Central memory CD4-positive, alpha-beta T cell (primary cell): ENCODE results near the gene LGALS7.
"Not testable (repeated sequence)": the region's sequence is repeated elsewhere in the genome, so short reads cannot be mapped to it uniquely, and the experiment has no call there.

Experiments used
- DNase-seq: peaks from one replicate; pipeline ENCODE4 v3.0.0; 2022
- total RNA-seq, 3 experiments: gene quantifications; one replicate each; lab custom pipeline; 2026; lab: John Stamatoyannopoulos, UW

Gene LGALS7
- 0 reads per million in 3 experiments for total RNA-seq

DNA sequence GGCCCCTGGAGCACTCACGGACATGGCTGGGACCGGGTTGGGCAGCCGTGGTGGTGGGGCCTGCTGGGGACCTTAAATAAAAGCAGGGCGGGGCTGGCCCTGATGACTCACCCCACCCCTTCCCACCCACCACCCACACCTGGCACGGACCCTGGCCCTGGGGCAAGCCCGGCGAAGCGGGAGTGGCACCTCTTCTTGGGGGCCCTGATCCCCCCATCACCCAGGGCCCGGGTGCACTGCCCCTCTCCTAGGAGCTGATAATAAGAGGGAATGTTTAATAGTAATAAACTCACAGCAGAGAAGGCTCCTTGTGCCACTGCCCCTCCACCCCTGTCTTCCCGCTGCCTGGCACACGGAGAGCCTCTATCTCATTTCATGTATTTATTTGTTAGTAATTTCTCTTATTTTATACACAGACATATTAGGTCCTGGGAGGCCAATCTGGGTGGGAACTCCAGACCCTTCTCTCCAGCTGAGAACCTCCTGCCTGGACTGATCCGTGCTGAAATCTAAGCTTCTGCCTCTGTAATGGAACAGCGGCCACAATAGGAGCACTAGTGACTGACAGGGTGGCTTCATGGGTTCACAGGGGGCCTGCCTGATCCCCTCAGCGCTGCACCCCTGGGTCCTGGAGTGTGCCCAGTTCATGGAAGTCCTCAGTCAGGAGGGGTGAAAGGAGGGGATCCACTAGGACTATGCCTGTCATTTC, at the start of gene LGALS7:
Gene LGALS7, minus strand, starts transcription at position 49 of the 709 bp plus-strand sequence. Its CDS starts 25 bp downstream, at position 24.
- DNase-seq: no peak

DNA sequence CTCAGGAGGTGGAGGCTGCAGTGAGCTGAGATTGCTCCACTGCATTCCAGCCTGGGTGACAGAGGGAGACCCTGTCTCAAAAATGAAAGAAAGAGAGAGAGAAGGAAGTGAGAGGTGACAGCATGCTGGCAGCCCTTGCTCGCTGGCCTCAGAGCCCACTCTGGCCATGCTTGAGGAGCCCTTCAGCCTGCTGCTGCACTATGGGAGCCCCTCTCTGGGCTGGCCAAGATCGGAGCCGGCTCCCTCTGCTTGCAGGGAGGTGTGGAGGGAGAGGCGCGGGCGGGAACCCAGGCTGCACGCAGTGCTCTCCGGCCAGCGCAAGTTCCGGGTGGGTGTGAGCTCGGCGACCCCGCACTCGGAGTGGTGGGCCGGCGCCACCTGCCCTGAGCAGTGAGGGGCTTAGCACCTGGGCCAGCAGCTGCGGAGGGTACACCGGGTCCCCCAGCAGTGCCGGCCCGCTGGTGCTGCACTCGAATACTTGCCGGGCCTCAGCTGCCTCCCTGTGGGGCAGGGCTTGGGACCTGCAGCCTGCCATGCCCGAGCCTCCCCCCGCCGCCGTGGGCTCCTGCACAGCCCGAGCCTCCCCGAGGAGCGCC, 48.0 kb upstream of the LGALS7 start:
- DNase-seq: not testable (repeated sequence)

DNA sequence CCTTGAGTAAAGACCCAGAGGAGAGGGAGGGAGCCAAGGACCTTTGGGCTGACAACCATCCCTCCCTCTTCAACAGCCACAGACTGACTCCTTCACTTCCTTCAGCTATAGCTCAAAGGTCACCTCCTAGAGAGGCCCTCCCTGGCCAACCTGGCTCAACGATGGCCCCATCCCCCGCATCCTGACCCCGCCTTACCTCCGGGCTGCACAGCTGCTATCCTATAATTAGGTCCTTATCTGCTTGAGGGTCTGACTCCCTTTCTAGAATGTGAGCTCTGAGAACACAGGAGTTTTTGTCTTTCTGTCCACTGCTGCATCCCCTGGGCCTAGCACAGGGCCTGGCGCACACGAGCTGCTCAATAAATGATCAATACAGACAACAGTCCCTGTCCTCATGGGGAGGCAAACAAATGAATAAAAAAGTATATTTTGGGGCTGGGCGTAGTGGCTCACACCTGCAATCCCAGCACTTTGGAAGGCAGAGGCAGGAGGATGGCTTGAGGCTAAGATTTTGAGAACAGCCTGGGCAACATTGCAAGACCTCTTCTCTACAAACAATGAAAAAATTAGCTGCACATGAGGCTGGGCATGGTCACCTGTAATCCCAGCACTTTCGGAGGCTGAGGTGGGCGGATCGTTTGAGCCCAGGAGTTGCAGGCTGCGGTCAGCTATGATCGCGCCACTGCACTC, 46.1 kb upstream of the LGALS7 start:
- no peak for DNase-seq

- DNase-seq: no peak
Measured at GRCh38 chr19:38817081-38817480, 43.8 kb upstream of the LGALS7 start.

GRCh38 chr19:38816131-38816750, 42.9 kb upstream of the LGALS7 start:
- no peak for DNase-seq

DNA sequence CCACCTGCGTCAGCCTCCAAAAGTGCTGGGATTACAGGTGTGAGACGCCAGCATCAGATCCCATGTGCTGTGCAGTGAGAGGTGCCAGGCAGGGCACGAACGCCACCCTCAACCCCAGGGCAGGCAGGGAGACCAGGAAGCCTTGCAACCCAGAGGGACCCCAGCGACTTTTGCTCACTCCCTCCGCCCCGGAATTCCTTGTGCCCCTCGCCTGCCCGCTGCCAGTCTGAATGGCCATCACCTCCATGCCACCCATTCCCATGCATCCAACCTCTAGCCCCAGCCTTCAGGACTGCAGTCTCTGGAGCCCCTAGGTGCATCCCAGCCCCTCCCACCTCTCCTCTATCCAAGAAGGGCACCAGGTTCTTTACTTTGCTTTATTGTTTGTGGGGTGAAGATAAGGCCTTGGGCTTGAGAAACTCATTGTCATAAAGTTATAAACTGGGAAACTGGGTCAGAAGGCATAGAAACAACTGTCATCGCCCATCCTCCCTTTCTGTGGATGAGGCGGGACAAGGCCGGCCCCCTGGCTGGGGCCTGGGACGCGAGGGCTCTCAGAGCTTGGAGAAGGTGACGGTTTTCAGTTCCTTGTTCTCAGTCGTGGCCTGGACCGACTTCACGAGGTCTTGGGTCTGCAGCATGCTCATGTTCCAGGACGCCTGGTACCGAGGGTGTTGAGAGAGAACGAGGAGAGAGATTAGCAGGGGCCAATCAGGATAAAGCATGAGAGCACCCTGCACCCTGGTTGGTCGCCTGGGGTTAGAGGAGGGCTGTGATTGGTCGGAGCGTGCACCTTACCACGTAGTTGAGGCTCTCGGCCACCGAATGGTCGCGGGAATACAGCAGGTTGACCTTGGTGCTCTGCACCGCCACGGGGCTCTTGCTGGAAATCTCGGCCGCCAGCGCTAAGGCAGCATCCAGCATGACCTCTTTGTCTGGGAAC, 42.0 kb upstream of the LGALS7 start:
- no peak for DNase-seq

DNA sequence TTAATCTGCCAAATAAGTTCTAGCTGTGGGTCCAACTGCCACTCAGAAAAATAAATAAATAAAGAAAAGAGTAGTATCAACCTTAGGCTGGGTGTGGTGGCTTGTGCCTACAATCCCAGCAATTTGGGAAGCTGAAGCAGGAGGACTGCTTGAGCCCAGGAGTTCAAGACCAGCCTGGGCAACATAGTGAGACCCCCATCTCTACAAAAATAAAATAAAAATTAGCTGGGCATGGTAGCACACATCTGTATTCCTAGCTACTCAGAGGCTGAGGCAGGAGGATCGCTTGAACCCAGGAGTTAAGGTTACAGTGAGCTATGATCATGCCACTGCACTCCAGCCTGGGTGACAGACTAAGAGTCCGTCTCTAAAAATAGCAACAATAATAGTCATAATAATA, 40.6 kb upstream of the LGALS7 start:
- not testable (repeated sequence) for DNase-seq

GRCh38 chr19:38813323-38813722, 40.0 kb upstream of the LGALS7 start:
- no peak for DNase-seq

GRCh38 chr19:38812841-38813320, 39.6 kb upstream of the LGALS7 start, which contains the start of gene LGALS4:
Gene LGALS4 (minus strand): TSS chr19:38812945. CDS start chr19:38812886, 59 bp downstream.
- no peak for DNase-seq

GRCh38 chr19:38812009-38812840, 38.9 kb upstream of the LGALS7 start:
- DNase-seq: no peak

GRCh38 chr19:38809592-38810252, 36.4 kb upstream of the LGALS7 start:
- DNase-seq: no peak

- DNase-seq: no peak
Measured at GRCh38 chr19:38808741-38809140, 35.4 kb upstream of the LGALS7 start.

DNA sequence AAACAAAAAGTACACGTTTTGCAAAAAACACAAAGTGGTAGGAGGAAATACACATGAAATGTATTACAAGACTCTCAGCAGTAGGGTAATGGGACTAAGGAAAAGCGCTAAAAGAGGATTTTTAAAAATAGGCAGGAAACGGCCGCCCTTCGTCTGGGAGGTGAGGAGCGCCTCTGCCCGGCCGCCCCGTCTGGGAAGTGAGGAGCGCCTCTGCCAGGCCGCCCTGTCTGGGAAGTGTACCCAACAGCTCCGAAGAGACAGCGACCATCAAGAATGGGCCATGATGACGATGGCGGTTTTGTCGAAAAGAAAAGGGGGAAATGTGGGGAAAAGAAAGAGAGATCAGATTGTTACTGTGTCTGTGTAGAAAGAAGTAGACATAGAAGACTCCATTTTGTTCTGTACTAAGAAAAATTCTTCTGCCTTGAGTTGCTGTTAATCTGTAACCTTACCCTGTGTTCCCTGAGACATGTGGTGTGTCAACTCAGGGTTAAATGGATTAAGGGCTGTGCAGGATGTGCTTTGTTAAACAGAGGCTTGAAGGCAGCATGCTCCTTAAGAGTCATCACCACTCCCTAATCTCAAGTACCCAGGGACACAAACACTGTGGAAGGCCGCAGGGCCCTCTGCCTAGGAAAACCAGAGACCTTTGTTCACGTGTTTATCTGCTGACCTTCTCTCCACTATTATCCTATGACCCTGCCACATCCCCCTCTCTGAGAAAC, 34.2 kb upstream of the LGALS7 start:
- not testable (repeated sequence) for DNase-seq

DNA sequence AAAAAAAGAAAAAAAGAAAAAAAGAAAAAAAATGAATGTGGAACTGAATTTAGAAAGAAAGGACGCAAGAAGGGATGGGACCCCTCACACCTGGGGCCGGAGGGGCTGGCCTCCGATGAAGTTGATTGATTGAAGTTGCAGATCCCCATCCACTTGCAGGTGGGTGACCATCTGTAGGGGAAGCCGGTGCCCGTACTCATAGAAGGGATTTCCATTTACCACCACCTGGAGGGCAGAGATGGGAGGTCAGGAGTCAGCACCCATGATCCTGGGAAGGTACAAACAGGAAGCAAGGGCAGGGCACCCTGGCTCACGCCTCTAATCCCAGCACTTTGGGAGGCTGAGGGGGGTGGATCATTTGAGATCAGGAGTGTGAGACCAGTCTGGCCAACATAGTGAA, 33.1 kb upstream of the LGALS7 start:
- DNase-seq: no peak

DNA sequence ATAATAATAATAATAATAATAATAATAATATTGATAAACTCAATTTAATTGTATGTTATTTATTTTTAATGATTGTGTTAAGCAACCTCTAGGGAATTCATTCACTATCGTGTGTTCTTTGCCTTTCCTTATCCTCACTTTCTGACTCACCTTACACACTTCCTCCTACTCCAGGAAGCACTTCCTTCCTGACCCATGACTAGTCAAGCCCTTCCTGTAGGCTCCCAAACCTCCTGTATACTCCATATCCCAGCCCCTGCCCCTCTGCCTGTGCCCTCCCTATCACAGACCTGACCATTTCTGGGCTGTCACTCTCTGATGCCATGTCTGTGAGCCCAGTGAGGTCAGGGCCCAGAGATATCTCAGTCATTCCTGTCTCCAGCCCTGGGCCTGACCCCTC, 31.9 kb upstream of the LGALS7 start:
- DNase-seq: no peak

DNA sequence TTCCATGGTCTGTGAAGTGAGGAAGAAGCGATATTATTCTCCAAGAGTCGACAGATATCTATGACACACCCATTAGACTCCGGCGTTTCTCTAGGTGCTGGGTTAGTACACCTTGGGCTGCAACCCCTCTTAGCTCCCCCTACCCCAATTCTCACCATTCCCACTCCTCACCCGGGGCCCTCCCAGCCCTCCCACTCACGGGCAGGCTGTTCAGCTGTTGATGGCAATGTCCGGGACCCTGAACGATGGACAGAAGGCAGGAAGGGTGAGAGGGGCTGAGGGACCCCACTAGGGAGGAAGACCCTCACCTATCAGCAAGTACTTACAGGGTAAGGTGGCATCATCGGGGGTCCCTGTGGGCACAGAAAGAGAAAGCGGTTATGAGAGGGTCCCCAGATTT, 30.2 kb upstream of the LGALS7 start:
- DNase-seq: no peak

DNA sequence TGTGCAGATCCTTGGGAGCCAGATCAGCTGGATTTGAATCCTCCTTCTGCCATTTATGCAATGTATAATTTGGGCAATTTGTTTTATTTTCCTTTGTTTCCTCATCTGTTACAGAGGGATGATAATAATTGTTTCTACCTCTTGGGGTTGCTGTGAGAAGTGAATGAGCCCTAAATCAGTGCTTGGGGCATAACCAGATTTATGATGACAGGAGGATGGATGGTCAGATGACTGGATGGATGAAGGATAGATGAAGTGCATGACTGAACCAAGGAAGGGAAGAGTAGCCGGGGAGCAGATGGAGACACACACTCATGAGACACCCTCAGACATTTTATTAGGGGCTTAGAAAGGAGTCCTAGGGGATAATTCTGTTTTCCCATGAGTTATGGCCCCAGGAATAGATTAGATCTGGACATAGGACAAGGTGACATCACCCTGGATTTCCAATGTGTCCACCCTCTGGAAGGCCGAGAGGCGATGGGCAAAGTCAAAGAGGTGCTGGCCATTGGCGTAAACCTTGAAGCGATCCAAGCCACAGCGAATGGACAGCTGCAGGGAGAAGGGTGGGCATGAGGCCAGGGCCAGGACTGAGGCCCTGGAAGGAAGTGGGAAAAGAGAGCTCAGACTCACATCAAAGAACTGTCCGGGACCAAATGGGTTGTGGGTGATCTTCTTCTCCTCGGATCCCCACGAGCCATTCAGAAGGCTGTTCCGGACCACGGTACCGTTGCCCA, 28.2 kb upstream of the LGALS7 start:
- no peak for DNase-seq

- no peak for DNase-seq
Measured at GRCh38 chr19:38800577-38801347, 27.4 kb upstream of the LGALS7 start.
